Panc1 (cell line): Measurements from ENCODE around the gene MX1. TPM values are rescaled to one million over a fixed set of nuclear protein-coding genes. Genes with fewer than 3 reads are reported as not detected.

ENCODE experiments used
- ATAC-seq: fragments of 200-7000 bp; cut with Tn5 transposase; 2 replicates; pipeline ENCODE4 v1.9.1; 2020; ENCODE audit warnings: mild to moderate bottlenecking, moderate library complexity
- BruUV-seq: library from RNA; stranded (reverse); fragments of 400-500 nt; replicated peaks from 2 replicates; lab custom pipeline; 2021; lab: Mats Ljungman, UMichigan
- CTCF ChIA-PET: fragments of 300-600 bp; sonication (Branson Sonifier 250); formaldehyde crosslinking; loops from one replicate; lab custom pipeline; 2022; ENCODE audit warnings: antibody characterized with exemption; lab: Charles Lee
- POLR2A ChIA-PET: fragments of 300-600 bp; sonication (Branson Sonifier 250); formaldehyde crosslinking; loops from one replicate; lab custom pipeline; 2022; ENCODE audit warnings: antibody characterized with exemption; lab: Charles Lee
- DNase-seq: peaks from one replicate; pipeline ENCODE4 v3.0.0-alpha.2; 2010; ENCODE audit warnings: low read depth, low spot score
- H3K27ac ChIP-seq: 2 replicates; pipeline ENCODE4 v1.5.1; 2011; ENCODE audit warnings: mild to moderate bottlenecking, low read length, inconsistent platforms
- H3K27me3 ChIP-seq: fragments of 200-500 bp; sonication (Bioruptor generic); 2 replicates; pipeline ENCODE4 v1.6.0; 2014; ENCODE audit warnings: low read length, inconsistent platforms; ENCODE audit not compliant: control insufficient read depth, insufficient read depth
- H3K36me3 ChIP-seq: fragments of 200-500 bp; sonication (Bioruptor generic); 2 replicates; pipeline ENCODE4 v1.5.1; 2014; ENCODE audit warnings: inconsistent platforms, mild to moderate bottlenecking, low read length, moderate library complexity; ENCODE audit not compliant: control insufficient read depth, insufficient read depth
- H3K4me1 ChIP-seq: 2 replicates; pipeline ENCODE4 v1.5.1; 2011; ENCODE audit warnings: inconsistent platforms, mild to moderate bottlenecking, low read length, moderate library complexity; ENCODE audit not compliant: control insufficient read depth, insufficient read depth
- H3K4me3 ChIP-seq, 2 experiments: 2 replicates each; pipeline ENCODE4 v1.5.1; 2011 to 2012; ENCODE audit warnings: low read depth in 2 of 2, low read length in 2 of 2, mild to moderate bottlenecking in 2 of 2, inconsistent platforms in 1 of 2, moderate library complexity in 1 of 2
- H3K9me3 ChIP-seq: fragments of 200-500 bp; sonication (Bioruptor generic); 2 replicates; pipeline ENCODE4 v1.5.1; 2014; ENCODE audit warnings: low read depth, mild to moderate bottlenecking, inconsistent platforms, low read length, moderate library complexity; ENCODE audit not compliant: control insufficient read depth, insufficient read depth
- CTCF ChIP-seq: fragments of 450-650 bp; IDR thresholded peaks from 2 replicates; pipeline ENCODE4 v1.5.1; 2017; ENCODE audit warnings: mild to moderate bottlenecking
- POLR2AphosphoS5 ChIP-seq: IDR thresholded peaks from 2 replicates; pipeline ENCODE4 v1.6.1; 2012; ENCODE audit warnings: mild to moderate bottlenecking, low read depth, low read length, moderate library complexity
- REST ChIP-seq, 2 experiments: IDR thresholded peaks; 2 replicates each; pipeline ENCODE4 v1.6.1; 2011 to 2012; ENCODE audit warnings: low read depth in 2 of 2, control low read depth in 1 of 2, low read length in 1 of 2, mild to moderate bottlenecking in 1 of 2, moderate library complexity in 1 of 2; ENCODE audit not compliant: insufficient read depth in 1 of 2
- SIN3A ChIP-seq: IDR thresholded peaks from 2 replicates; pipeline ENCODE4 v1.6.1; 2012; ENCODE audit warnings: low read depth, mild to moderate bottlenecking, low read length, moderate library complexity, borderline replicate concordance; ENCODE audit not compliant: insufficient read depth
- TCF7L2 ChIP-seq: IDR thresholded peaks from 2 replicates; pipeline ENCODE4 v1.6.1; 2011; ENCODE audit warnings: mild to moderate bottlenecking, low read depth, low read length, inconsistent platforms
- in situ Hi-C: cut with HindIII; loops from 2 replicates; pipeline ENCODE4 v1.10.0; 2016; ENCODE audit warnings: low sequenced_read_pairs, low pct_unique_long_range_greater_than_20kb
- intact Hi-C: fragments of 100-400 bp; cut with micrococcal nuclease; formaldehyde crosslinking; loops from one replicate; pipeline ENCODE4 v1.10.0; 2022; ENCODE audit not compliant: unreplicated experiment
- total RNA-seq: library from RNA; stranded (reverse); gene quantifications from one replicate; pipeline ENCODE4 v1.2.1, GENCODE V29; 2021; ENCODE audit not compliant: unreplicated experiment

Gene MX1
- total RNA-seq, 1 experiment from 2014 or later, result 7.8 TPM

GRCh38 chr21:41466024-41466820 is 40.2 kb downstream of the MX1 start:
- Histone ChIP-seq H3K36me3 (no peaks in the 10 kb centered on the region; the same call in 1 of the 2 replicates), H3K9me3 (no peaks in the 10 kb centered on the region), H3K4me3 (no peak overlapping the region), H3K27me3 (no peaks in the 10 kb centered on the region), H3K4me1 (no peaks in the 10 kb centered on the region; the same call in none of the 2 replicates), H3K27ac (no peak overlapping the region)
- intact Hi-C loops (no loop called here), in situ Hi-C loops (no loop called here)
- BruUV-seq, result no TSS peak
- CTCF ChIA-PET, result no interaction called here
- no peak for ATAC-seq
- DNase-seq, result no peak
- POLR2A ChIA-PET, result no interaction called here
- TF ChIP-seq REST (IDR thresholded peaks at IDR 0.05; ENCODE audit: insufficient read depth in 1 of 2, low read depth in 2 of 2, low read length in 1 of 2), result no peak
- TF ChIP-seq TCF7L2, result no peak
- no peak for TF ChIP-seq POLR2AphosphoS5
- TF ChIP-seq SIN3A, result no peak
- TF ChIP-seq CTCF, result no peak

- no peaks in the 10 kb centered on the region for H3K9me3 ChIP-seq
- intact Hi-C loops (no loop called here), in situ Hi-C loops (no loop called here)
- no TSS peak for BruUV-seq
- ChIA-PET CTCF (no interaction called here), POLR2A (no interaction called here)
- no peak for ATAC-seq
- no peak overlapping the region for H3K27ac ChIP-seq
- H3K4me1 ChIP-seq, result no peaks in the 10 kb centered on the region; the same call in 1 of the 2 replicates
- DNase-seq, result no peak
- H3K36me3 ChIP-seq, result no peaks in the 10 kb centered on the region; the same call in 1 of the 2 replicates
- no peaks in the 10 kb centered on the region for H3K27me3 ChIP-seq
- TF ChIP-seq CTCF, result no peak
- H3K4me3 ChIP-seq, result no peak overlapping the region
Measured at GRCh38 chr21:41470054-41470453, 44.0 kb downstream of the MX1 start.
